HEK293 (cell line): ENCODE results near the gene LMNTD2.
A peak's percentile ranks its signal among the peaks of the same experiment; 100 is the strongest.

Experiments used
- CTCF ChIA-PET: fragments of 350-600 bp; formaldehyde crosslinking; extraction: SDS; loops from one replicate; lab custom pipeline; 2021; ENCODE audit warnings: antibody characterized with exemption; lab: Yijun Ruan, JAX
- POLR2A ChIA-PET: fragments of 300-600 bp; formaldehyde crosslinking; extraction: SDS; loops from one replicate; lab custom pipeline; 2020; ENCODE audit warnings: antibody characterized with exemption, inconsistent platforms; lab: Yijun Ruan, JAX
- H3K27ac ChIP-seq: fragments of 200-500 bp; sonication (Bioruptor generic); 2 replicates; pipeline ENCODE4 v1.5.1; 2014; ENCODE audit warnings: low read depth, low read length, control low read depth, inconsistent platforms; ENCODE audit errors: extremely low read depth
- H3K36me3 ChIP-seq, 2 experiments: fragments of 200-500 bp in 1 of 2; sonication (Bioruptor generic) in 1 of 2; 1 replicate in 1 of 2; 2 replicates in 1 of 2; pipeline ENCODE4 v1.5.1; 2014 to 2017; ENCODE audit warnings: inconsistent platforms in 2 of 2, low read length in 2 of 2; ENCODE audit not compliant: control insufficient read depth in 2 of 2, insufficient read depth in 1 of 2
- H3K4me1 ChIP-seq: fragments of 200-500 bp; sonication (Bioruptor generic); 2 replicates; pipeline ENCODE4 v1.5.1; 2014; ENCODE audit warnings: mild to moderate bottlenecking, low read length, inconsistent platforms; ENCODE audit not compliant: control insufficient read depth, insufficient read depth
- H3K4me3 ChIP-seq: 2 replicates; pipeline ENCODE4 v1.5.1; 2011; ENCODE audit warnings: low read depth, mild to moderate bottlenecking, control low read depth, low read length, moderate library complexity
- H3K9me3 ChIP-seq: fragments of 200-500 bp; sonication (Bioruptor generic); 2 replicates; pipeline ENCODE4 v1.5.1; 2014; ENCODE audit warnings: low read depth, low read length, inconsistent platforms; ENCODE audit not compliant: control insufficient read depth, insufficient read depth
- FEZF1 ChIP-seq: fragments of 450-650 bp; formaldehyde crosslinking; IDR thresholded peaks from 2 replicates; pipeline ENCODE4 v1.5.1; 2016; ENCODE audit warnings: missing biosample characterization, missing genetic modification characterization
- OSR2 ChIP-seq: fragments of 450-650 bp; formaldehyde crosslinking; IDR thresholded peaks from 2 replicates; pipeline ENCODE4 v1.5.1; 2016; ENCODE audit warnings: missing biosample characterization, missing genetic modification characterization
- REPIN1 ChIP-seq: fragments of 450-650 bp; formaldehyde crosslinking; IDR thresholded peaks from 2 replicates; pipeline ENCODE4 v1.5.1; 2017; ENCODE audit warnings: missing biosample characterization, missing genetic modification characterization, low read depth
- ZBTB1 ChIP-seq: fragments of 450-650 bp; formaldehyde crosslinking; IDR thresholded peaks from 2 replicates; pipeline ENCODE4 v1.5.1; 2016; ENCODE audit warnings: missing biosample characterization, missing genetic modification characterization
- ZBTB17 ChIP-seq: fragments of 450-650 bp; formaldehyde crosslinking; IDR thresholded peaks from 2 replicates; pipeline ENCODE4 v1.5.1; 2016; ENCODE audit warnings: missing biosample characterization, missing genetic modification characterization
- ZIC2 ChIP-seq: fragments of 450-650 bp; formaldehyde crosslinking; IDR thresholded peaks from 2 replicates; pipeline ENCODE4 v1.5.1; 2016; ENCODE audit warnings: missing biosample characterization, missing genetic modification characterization
- ZNF146 ChIP-seq: fragments of 450-650 bp; formaldehyde crosslinking; IDR thresholded peaks from 2 replicates; pipeline ENCODE4 v1.5.1; 2016; ENCODE audit warnings: missing biosample characterization, missing genetic modification characterization
- ZNF354C ChIP-seq: fragments of 450-650 bp; formaldehyde crosslinking; IDR thresholded peaks from 2 replicates; pipeline ENCODE4 v1.5.1; 2016; ENCODE audit warnings: missing biosample characterization, missing genetic modification characterization, low read depth, borderline replicate concordance
- ZNF600 ChIP-seq: fragments of 450-650 bp; formaldehyde crosslinking; IDR thresholded peaks from 2 replicates; pipeline ENCODE4 v1.5.1; 2016; ENCODE audit warnings: missing biosample characterization, missing genetic modification characterization
- TF ChIP-seq, protein P1 (sequence below): fragments of 450-650 bp; formaldehyde crosslinking; IDR thresholded peaks from 2 replicates; pipeline ENCODE4 v1.5.1; 2016; ENCODE audit warnings: missing biosample characterization, missing genetic modification characterization, borderline replicate concordance
- TF ChIP-seq, protein P2 (sequence below): fragments of 450-650 bp; formaldehyde crosslinking; IDR thresholded peaks from 2 replicates; pipeline ENCODE4 v1.5.1; 2016; ENCODE audit warnings: missing biosample characterization, missing genetic modification characterization
- TF ChIP-seq, protein P3 (sequence below): fragments of 450-650 bp; formaldehyde crosslinking; IDR thresholded peaks from 2 replicates; pipeline ENCODE4 v1.5.1; 2016; ENCODE audit warnings: missing biosample characterization, missing genetic modification characterization
- TF ChIP-seq, protein P4 (sequence below): fragments of 450-650 bp; formaldehyde crosslinking; IDR thresholded peaks from 2 replicates; pipeline ENCODE4 v1.5.1; 2017; ENCODE audit warnings: missing biosample characterization, mild to moderate bottlenecking, missing genetic modification characterization, moderate library complexity

The LMNTD2 gene

DNA sequence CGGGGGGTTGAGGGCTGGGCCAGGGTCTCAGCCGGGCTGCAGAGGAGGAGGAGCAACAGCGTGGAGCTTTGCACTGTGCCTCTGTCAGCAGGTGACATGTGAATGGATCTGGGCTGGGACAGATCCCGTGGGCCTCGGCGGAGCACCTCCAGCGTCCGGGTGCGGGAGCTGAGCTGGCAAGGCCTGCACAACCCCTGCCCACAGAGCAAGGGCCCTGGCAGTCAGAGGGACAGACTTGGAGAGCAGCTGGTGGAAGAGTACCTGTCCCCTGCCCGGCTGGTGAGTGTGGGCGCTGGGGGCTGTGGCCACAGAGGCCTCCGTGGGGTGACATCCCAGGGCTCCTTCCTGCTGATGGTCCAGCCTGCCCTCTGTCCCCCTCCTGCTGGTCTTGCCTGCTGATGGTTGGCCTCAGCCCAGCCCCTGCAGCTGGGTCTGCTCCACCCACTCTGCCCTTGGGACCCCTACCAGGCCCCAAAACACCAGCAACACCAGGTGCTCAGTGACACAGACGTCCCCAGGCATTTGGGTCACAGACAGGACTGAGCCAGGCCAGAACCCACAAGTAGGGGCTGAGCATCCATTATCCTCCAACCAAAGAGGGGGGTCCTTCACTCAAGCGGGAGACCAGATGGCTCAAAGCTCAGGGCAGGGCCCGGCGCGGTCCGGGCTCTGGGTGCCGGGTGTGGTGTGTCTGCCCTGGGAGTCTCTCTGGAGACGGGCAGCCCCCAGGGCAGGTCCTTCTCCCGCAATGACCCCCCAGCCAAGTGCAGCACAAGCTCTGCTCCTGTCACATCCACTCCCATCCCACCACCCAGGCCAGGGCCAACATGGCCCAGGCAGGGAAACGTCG is 19.7 kb downstream of the LMNTD2 start:
- no peak overlapping the region for H3K4me3 ChIP-seq
- TF ChIP-seq, protein P1, sequence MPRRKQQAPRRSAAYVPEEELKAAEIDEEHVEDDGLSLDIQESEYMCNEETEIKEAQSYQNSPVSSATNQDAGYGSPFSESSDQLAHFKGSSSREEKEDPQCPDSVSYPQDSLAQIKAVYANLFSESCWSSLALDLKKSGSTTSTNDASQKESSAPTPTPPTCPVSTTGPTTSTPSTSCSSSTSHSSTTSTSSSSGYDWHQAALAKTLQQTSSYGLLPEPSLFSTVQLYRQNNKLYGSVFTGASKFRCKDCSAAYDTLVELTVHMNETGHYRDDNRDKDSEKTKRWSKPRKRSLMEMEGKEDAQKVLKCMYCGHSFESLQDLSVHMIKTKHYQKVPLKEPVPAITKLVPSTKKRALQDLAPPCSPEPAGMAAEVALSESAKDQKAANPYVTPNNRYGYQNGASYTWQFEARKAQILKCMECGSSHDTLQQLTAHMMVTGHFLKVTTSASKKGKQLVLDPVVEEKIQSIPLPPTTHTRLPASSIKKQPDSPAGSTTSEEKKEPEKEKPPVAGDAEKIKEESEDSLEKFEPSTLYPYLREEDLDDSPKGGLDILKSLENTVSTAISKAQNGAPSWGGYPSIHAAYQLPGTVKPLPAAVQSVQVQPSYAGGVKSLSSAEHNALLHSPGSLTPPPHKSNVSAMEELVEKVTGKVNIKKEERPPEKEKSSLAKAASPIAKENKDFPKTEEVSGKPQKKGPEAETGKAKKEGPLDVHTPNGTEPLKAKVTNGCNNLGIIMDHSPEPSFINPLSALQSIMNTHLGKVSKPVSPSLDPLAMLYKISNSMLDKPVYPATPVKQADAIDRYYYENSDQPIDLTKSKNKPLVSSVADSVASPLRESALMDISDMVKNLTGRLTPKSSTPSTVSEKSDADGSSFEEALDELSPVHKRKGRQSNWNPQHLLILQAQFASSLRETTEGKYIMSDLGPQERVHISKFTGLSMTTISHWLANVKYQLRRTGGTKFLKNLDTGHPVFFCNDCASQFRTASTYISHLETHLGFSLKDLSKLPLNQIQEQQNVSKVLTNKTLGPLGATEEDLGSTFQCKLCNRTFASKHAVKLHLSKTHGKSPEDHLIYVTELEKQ (tag by site-specific recombination): no peak
- TF ChIP-seq REPIN1 (tag by site-specific recombination) (no peak), ZIC2 (tag by site-specific recombination) (peak; percentile 31), ZBTB17 (no peak)
- TF ChIP-seq, protein P2, sequence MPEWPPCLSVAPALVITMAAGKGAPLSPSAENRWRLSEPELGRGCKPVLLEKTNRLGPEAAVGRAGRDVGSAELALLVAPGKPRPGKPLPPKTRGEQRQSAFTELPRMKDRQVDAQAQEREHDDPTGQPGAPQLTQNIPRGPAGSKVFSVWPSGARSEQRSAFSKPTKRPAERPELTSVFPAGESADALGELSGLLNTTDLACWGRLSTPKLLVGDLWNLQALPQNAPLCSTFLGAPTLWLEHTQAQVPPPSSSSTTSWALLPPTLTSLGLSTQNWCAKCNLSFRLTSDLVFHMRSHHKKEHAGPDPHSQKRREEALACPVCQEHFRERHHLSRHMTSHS: no peak
- TF ChIP-seq, protein P3, sequence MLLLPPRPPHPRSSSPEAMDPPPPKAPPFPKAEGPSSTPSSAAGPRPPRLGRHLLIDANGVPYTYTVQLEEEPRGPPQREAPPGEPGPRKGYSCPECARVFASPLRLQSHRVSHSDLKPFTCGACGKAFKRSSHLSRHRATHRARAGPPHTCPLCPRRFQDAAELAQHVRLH (tag by site-specific recombination): no peak
- TF ChIP-seq, all 188 proteins: peak for 1
- H3K27ac ChIP-seq: no peak overlapping the region
- no peaks in the 10 kb centered on the region for H3K36me3 ChIP-seq
- no peaks in the 10 kb centered on the region for H3K4me1 ChIP-seq
- CTCF ChIA-PET: interaction anchor here (0.7 to 0.8 kb wide), 2 partner anchors 182 to 329 kb away, joined by 3 to 4 read pairs; no protein-coding TSS in a partner anchor
- POLR2A ChIA-PET: interaction anchor here (0.6 kb wide), 1 partner anchor 12 kb away, joined by 3 read pairs; no protein-coding TSS in a partner anchor
- H3K9me3 ChIP-seq: no peaks in the 10 kb centered on the region

DNA sequence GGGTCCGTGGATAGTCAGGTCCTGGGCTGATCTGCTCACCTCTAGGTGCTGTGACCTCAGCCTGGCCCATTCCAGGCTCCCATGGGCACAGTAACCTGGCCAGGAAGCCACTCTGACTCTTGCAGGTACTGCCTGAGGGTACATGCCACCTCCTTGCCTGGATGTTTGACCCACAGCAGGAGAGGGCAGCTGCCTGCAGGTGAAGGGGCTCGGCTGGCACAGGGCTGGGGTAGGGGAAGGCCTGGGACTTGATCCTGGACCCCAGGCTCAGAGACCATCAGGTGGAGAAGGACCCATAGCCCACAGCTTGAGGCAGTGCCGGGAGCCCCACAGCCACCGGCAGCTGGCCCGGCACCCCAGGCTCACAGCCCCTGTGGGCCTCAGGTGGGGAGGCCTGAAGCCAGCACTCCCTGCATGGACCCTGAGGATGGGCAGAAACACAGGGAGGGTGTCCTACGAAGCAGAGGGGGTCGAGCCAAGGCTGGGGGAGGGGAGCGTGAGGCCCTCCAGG is 20.5 kb downstream of the LMNTD2 start:
- POLR2A ChIA-PET: interaction anchor here (0.6 to 0.7 kb wide), 3 partner anchors 13 to 277 kb away, joined by 3 to 4 read pairs (median 3); no protein-coding TSS in a partner anchor

DNA sequence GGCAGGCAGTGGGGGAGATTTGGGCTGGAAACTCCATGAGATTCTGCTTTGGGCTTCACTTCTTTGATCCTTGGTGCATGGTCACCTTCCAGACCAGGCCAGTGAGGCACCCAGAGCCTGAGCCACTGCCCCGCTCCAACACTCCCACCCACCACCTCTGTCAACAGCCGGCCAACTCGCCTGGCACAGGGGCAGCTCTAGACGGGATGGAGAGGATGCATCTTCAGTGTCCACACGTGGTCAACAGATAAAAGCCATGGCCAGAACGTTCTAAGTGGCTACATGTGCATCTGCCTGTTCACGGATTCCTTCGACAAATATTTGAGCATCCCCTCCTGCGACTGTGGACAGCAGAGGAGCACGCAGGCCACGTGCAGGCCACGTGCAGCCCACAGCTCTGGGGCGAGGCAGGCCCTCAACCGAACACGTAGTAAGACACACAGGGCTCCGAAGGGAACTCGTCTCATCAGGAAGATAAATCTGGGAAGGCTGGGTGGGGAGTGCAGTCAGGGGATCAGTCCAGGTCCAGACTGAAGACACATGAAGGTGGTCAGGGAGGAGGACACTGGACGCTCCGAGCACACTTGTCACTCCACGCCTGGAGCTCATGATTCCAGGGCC is 22.0 kb downstream of the LMNTD2 start:
- Histone ChIP-seq H3K4me3 (no peak overlapping the region), H3K27ac (no peak overlapping the region)
- POLR2A ChIA-PET: interaction anchor here (0.7 kb wide), 1 partner anchor 24 kb away, joined by 4 read pairs; no protein-coding TSS in a partner anchor

More for the DNA sequence above, 20.5 kb downstream of the LMNTD2 start:
- H3K27ac ChIP-seq: no peak overlapping the region
- H3K4me3 ChIP-seq: no peak overlapping the region
- no peaks in the 10 kb centered on the region for H3K9me3 ChIP-seq
- CTCF ChIA-PET: no interaction called here
- no peaks in the 10 kb centered on the region for H3K4me1 ChIP-seq
- H3K36me3 ChIP-seq: no peaks in the 10 kb centered on the region
- TF ChIP-seq OSR2 (no peak), ZNF354C (no peak), ZNF146 (tag by site-specific recombination) (no peak)
- TF ChIP-seq, protein P4, sequence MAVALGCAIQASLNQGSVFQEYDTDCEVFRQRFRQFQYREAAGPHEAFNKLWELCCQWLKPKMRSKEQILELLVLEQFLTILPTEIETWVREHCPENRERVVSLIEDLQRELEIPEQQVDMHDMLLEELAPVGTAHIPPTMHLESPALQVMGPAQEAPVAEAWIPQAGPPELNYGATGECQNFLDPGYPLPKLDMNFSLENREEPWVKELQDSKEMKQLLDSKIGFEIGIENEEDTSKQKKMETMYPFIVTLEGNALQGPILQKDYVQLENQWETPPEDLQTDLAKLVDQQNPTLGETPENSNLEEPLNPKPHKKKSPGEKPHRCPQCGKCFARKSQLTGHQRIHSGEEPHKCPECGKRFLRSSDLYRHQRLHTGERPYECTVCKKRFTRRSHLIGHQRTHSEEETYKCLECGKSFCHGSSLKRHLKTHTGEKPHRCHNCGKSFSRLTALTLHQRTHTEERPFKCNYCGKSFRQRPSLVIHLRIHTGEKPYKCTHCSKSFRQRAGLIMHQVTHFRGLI (tag by site-specific recombination): no peak

More for the DNA sequence above, 22.0 kb downstream of the LMNTD2 start:
- TF ChIP-seq ZBTB1 (tag by site-specific recombination) (no peak), ZNF600 (tag by site-specific recombination) (0 out of 2 replicates have a peak, but pooled peaks have one; percentile 12), FEZF1 (no peak)
- peaks cover 0 to 8% of the 10 kb centered on the region in 2 experiments; a peak in 1 of 3 replicates for H3K36me3 ChIP-seq
- CTCF ChIA-PET: interaction anchor here (1.3 kb wide), 1 partner anchor 16 kb away, joined by 3 read pairs; no protein-coding TSS in a partner anchor
- H3K9me3 ChIP-seq: no peaks in the 10 kb centered on the region
- H3K4me1 ChIP-seq: no peaks in the 10 kb centered on the region
